Measurements from ENCODE around the gene ITPK1.

Gene ITPK1

GRCh38 chr14:92937051-92937937 lies 178.4 kb downstream of the ITPK1 start:
- DNase-seq (ENCODE audit: low read depth) = no peak

- DNase-seq (ENCODE audit: low read depth) = no peak
Measured at GRCh38 chr14:92936085-92936484, 179.6 kb downstream of the ITPK1 start.

- DNase-seq (ENCODE audit: low read depth) = no peak
Measured at GRCh38 chr14:92935446-92935845, 180.3 kb downstream of the ITPK1 start.

- no peak for DNase-seq (ENCODE audit: low read depth)
Measured at GRCh38 chr14:92934196-92935085, 181.3 kb downstream of the ITPK1 start.

- DNase-seq (ENCODE audit: low read depth) = no peak
Measured at GRCh38 chr14:92933481-92933880, 182.2 kb downstream of the ITPK1 start.

- no peak for DNase-seq (ENCODE audit: low read depth)
Measured at GRCh38 chr14:92932448-92933395, 183.0 kb downstream of the ITPK1 start.

- no peak for DNase-seq (ENCODE audit: low read depth)
Measured at GRCh38 chr14:92931681-92932447, 183.9 kb downstream of the ITPK1 start.

GRCh38 chr14:92930737-92931602 lies 184.8 kb downstream of the ITPK1 start:
- DNase-seq (ENCODE audit: low read depth) = peak; percentile 45

- no peak for DNase-seq (ENCODE audit: low read depth)
Measured at GRCh38 chr14:92929689-92930608, 185.8 kb downstream of the ITPK1 start.

GRCh38 chr14:92928961-92929688 lies 186.6 kb downstream of the ITPK1 start:
- DNase-seq (ENCODE audit: low read depth) = no peak

- no peak for DNase-seq (ENCODE audit: low read depth)
Measured at GRCh38 chr14:92928258-92928629, 187.5 kb downstream of the ITPK1 start.

GRCh38 chr14:92927349-92928257 lies 188.1 kb downstream of the ITPK1 start:
- DNase-seq (ENCODE audit: low read depth) = no peak

GRCh38 chr14:92926931-92927330 lies 188.8 kb downstream of the ITPK1 start:
- DNase-seq (ENCODE audit: low read depth) = peak; percentile 5

- DNase-seq (ENCODE audit: low read depth) = no peak
Measured at GRCh38 chr14:92926180-92926845, 189.4 kb downstream of the ITPK1 start.

GRCh38 chr14:92925446-92925845 lies 190.3 kb downstream of the ITPK1 start:
- no peak for DNase-seq (ENCODE audit: low read depth)

- DNase-seq (ENCODE audit: low read depth) = no peak
Measured at GRCh38 chr14:92924247-92924646, 191.5 kb downstream of the ITPK1 start.

GRCh38 chr14:92923744-92924103 lies 192.0 kb downstream of the ITPK1 start:
- DNase-seq (ENCODE audit: low read depth) = no peak

Measured in EH (cell line).